Naive thymus-derived CD8-positive, alpha-beta T cell (primary cell): ENCODE results near the gene PTCD2. TPM values are rescaled to one million over a fixed set of nuclear protein-coding genes. Genes with fewer than 3 reads are reported as not detected.
A peak's percentile ranks its signal among the peaks of the same experiment; 100 is the strongest.

Source experiments
- ATAC-seq, 2 donors: fragments of 150-1000 bp; cut with Tn5 transposase in 1 of 2; sonication (Bioruptor Pico), chemical (Tn5 transposase) in 1 of 2; 1 replicate in 1 of 2; 2 replicates in 1 of 2; pipeline ENCODE4 v1.10.0; 2021; ENCODE audit warnings: mild to moderate bottlenecking in 2 of 2, moderate library complexity in 2 of 2
- POLR2A ChIA-PET: fragments of 350-600 bp; sonication (Branson Sonifier 250); formaldehyde crosslinking; loops from one replicate; lab custom pipeline; 2021; ENCODE audit warnings: antibody characterized with exemption; lab: Charles Lee
- DNase-seq, 10 donors: peaks; one replicate each; pipeline versions ENCODE4 v3.0.0 to v3.0.0-alpha.2; 2020 to 2022
- H3K27ac Mint-ChIP-seq, 10 donors: one replicate each; pipeline ENCODE4 v1.8.0; 2020 to 2022; ENCODE audit warnings: mild to moderate bottlenecking in 10 of 10, mixed read lengths in 10 of 10, moderate library complexity in 4 of 10, inconsistent platforms in 1 of 10
- H3K27me3 Mint-ChIP-seq, 5 donors: one replicate each; pipeline ENCODE4 v1.8.0; 2021 to 2022; ENCODE audit warnings: mixed read lengths in 5 of 5
- H3K36me3 Mint-ChIP-seq, 3 donors: one replicate each; pipeline ENCODE4 v1.8.0; 2020 to 2022; ENCODE audit warnings: mixed read lengths in 3 of 3, mild to moderate bottlenecking in 2 of 3, inconsistent platforms in 1 of 3
- H3K4me1 Mint-ChIP-seq, 4 donors: one replicate each; pipeline ENCODE4 v1.8.0; 2021 to 2022; ENCODE audit warnings: mixed read lengths in 4 of 4
- H3K4me3 Mint-ChIP-seq, 10 donors: one replicate each; pipeline ENCODE4 v1.8.0; 2020 to 2022; ENCODE audit warnings: mild to moderate bottlenecking in 10 of 10, mixed read lengths in 10 of 10, moderate library complexity in 6 of 10, inconsistent platforms in 1 of 10
- H3K9me3 Mint-ChIP-seq, 9 donors: one replicate each; pipeline ENCODE4 v1.8.0; 2020 to 2022; ENCODE audit warnings: mixed read lengths in 9 of 9, mild to moderate bottlenecking in 3 of 9, inconsistent platforms in 1 of 9, moderate library complexity in 1 of 9
- polyA plus RNA-seq, 3 donors: library from polyadenylated mRNA; unstranded; fragments of 300-500 nt; fragmentation: Illumina TruSeq; gene quantifications; one replicate each; pipeline ENCODE4 v1.2.3, GENCODE V29; 2021
- total RNA-seq, 8 experiments: library from RNA in 2 of 8; stranded (reverse) in 2 of 8; gene quantifications; one replicate each; pipeline ENCODE4 v1.2.3 and lab custom pipeline; 2021 to 2026

Gene PTCD2
- total and polyA plus RNA-seq, 5 experiments from 2014 or later = 4.0 to 13.9 (median 6.1) TPM

DNA sequence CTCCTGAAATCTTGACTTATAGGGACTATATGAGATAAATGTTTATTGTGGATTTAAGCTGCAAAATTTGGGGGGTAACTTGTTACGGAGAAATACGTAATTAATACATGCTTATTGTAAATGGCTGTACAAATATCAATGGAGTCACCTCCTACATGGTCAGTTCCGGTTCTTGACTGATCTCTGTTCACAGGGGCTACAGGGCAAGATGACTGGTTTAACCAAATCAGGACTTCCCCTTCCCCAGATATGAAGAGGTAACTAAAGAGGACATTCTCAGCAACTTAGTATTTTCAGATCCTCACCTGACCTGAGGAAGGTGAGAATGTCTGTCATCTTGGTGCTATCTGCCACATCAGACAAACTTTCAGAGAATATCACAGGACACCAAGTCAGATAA lies 54.7 kb downstream of the PTCD2 start:
- H3K27ac Mint-ChIP-seq = no peak overlapping the region
- H3K36me3 Mint-ChIP-seq = peaks cover 0 to 6% (median 6%) of the 10 kb centered on the region in 3 donors
- DNase-seq (no peak), ATAC-seq (no peak)
- peaks cover 0 to 3% (median 0%) of the 10 kb centered on the region in 9 donors for H3K9me3 Mint-ChIP-seq
- H3K27me3 Mint-ChIP-seq = peaks cover 0 to 30% (median 14%) of the 10 kb centered on the region in 5 donors
- POLR2A ChIA-PET = no interaction called here
- H3K4me1 Mint-ChIP-seq = peaks cover 0 to 2% (median under 1%) of the 10 kb centered on the region in 4 donors
- H3K4me3 Mint-ChIP-seq = no peak overlapping the region

DNA sequence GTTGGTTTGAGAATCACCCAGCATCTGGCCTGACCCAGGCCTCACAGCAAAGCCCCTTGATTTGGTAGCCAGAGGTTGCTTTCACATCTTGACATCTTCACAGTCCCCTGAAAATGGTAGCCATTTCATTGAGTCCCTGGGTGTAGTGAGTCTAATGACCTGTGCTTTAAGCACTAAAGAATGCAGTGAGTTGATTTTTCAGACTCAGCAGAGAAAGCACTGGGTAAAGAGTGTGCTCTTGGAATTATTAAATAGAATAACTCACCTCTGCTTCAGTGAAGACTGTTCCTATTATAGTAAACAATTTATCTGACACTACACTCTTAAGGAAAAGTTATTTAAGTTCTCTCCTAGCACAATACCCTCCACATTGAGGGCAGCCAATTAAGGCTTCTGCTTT lies 56.2 kb downstream of the PTCD2 start:
- H3K4me3 Mint-ChIP-seq = no peak overlapping the region
- POLR2A ChIA-PET = no interaction called here
- H3K4me1 Mint-ChIP-seq = peaks cover 0 to 4% (median 2%) of the 10 kb centered on the region in 4 donors
- peaks cover 0 to 2% (median 0%) of the 10 kb centered on the region in 3 donors for H3K36me3 Mint-ChIP-seq
- H3K9me3 Mint-ChIP-seq = peaks cover 0 to 3% (median 0%) of the 10 kb centered on the region in 9 donors
- DNase-seq (no peak), ATAC-seq (no peak)
- H3K27me3 Mint-ChIP-seq = peaks cover 0 to 30% (median 14%) of the 10 kb centered on the region in 5 donors
- no peak overlapping the region for H3K27ac Mint-ChIP-seq

DNA sequence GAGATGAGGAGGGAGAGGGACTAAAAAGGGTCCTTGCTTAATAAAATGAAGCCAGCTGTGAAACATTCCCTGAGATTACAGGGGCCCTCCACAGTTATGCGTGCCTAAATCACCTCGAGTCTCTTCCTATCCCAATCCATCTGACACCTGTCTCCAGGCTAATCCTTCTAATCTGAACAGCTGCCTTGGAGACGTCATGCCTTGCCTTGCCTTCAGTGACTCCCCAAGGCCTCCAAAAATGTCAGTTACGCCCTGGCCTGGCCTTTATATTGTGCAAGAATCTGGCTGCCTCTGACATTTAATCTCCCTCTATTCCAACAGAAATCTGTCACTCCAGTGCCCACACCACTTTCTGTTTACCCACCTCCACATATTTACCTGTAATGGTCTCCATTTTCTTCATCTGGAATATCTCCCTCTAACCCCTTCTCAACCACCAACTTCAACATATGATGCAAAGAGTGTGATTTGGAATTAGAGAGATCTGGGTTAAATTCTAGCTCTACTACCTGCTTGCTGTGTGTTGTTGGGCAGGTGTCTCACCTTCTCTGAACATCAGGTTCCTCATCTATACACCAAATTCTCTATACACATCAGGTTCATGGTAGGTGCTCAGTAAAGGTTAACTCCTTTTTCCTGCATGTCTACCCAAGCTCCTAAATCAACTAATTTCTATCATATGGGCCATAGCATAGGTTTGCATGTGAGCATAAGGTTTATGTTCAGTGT lies 57.9 kb downstream of the PTCD2 start:
- Mint-ChIP-seq H3K36me3 (peaks cover 0 to 2% (median 0%) of the 10 kb centered on the region in 3 donors), H3K27ac (no peak overlapping the region), H3K4me1 (peaks cover 0 to 4% (median under 1%) of the 10 kb centered on the region in 4 donors), H3K9me3 (peaks cover 0 to 3% (median 0%) of the 10 kb centered on the region in 9 donors), H3K27me3 (peaks cover 0 to 30% (median 14%) of the 10 kb centered on the region in 5 donors), H3K4me3 (no peak overlapping the region)
- ATAC-seq (no peak), DNase-seq (no peak)
- POLR2A ChIA-PET = no interaction called here

DNA sequence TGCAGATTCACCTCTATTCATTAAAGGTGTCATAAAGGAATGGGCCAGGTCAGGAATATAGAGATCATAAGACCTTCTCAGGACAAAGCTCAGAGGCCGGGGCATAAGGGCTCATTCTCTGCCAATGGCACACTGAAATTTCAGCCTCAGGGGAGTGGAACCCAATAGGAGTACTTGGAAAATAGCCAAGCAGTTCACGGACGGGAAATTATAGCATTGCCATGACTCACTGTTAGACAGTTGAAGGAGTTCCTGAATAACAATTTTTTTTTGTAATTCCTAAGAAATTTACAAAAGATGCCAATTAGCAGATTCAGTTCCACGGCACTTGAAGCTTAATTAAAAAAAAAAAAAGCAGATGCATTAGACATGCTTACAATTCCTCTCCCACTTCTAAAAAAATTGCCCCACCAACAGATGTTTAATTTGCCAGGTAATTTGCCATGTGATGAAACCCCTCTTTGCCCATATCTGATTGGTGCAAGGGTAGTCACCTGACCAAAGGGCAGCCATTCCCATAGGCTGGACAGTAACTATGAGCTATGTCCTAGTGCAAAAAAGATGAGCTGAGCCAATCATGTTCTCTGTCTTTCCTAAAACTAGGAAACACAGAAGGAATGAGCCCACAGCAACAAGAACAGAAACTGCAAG lies 58.6 kb downstream of the PTCD2 start:
- Mint-ChIP-seq H3K4me1 (peaks cover 0 to 4% (median under 1%) of the 10 kb centered on the region in 4 donors), H3K9me3 (peaks cover 0 to 3% (median 0%) of the 10 kb centered on the region in 9 donors), H3K4me3 (no peak overlapping the region), H3K27ac (no peak overlapping the region), H3K36me3 (peaks cover 0 to 2% (median 0%) of the 10 kb centered on the region in 3 donors), H3K27me3 (peaks cover 0 to 30% (median 14%) of the 10 kb centered on the region in 5 donors)
- POLR2A ChIA-PET = no interaction called here
- no peak for DNase-seq
- ATAC-seq = no peak

DNA sequence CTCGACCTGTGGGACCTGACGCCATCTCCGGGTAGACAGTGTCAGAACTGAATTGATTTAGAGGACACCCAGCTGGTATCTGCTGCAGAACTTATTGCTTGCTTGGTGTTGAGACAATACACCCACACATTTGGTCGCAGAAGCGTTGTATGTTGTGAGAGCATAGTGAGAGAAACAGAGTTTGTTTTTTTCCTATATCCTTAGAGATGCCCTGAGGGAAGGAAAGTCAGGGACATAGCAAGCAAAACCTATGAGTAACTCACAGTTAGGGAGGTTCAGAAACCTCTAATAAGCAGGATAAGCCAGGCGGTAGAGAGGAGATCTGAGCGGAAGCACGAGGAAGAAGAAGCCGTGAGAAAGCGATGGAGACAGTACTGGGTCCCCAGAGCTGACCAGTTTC lies 59.8 kb downstream of the PTCD2 start:
- Mint-ChIP-seq H3K4me3 (no peak overlapping the region), H3K27ac (no peak overlapping the region), H3K36me3 (peaks cover 0 to 2% (median 0%) of the 10 kb centered on the region in 3 donors), H3K27me3 (peaks cover 0 to 30% (median 14%) of the 10 kb centered on the region in 5 donors), H3K4me1 (peaks cover 0 to 4% (median under 1%) of the 10 kb centered on the region in 4 donors), H3K9me3 (no peaks in the 10 kb centered on the region)
- ATAC-seq (no peak), DNase-seq (no peak)
- POLR2A ChIA-PET = no interaction called here

DNA sequence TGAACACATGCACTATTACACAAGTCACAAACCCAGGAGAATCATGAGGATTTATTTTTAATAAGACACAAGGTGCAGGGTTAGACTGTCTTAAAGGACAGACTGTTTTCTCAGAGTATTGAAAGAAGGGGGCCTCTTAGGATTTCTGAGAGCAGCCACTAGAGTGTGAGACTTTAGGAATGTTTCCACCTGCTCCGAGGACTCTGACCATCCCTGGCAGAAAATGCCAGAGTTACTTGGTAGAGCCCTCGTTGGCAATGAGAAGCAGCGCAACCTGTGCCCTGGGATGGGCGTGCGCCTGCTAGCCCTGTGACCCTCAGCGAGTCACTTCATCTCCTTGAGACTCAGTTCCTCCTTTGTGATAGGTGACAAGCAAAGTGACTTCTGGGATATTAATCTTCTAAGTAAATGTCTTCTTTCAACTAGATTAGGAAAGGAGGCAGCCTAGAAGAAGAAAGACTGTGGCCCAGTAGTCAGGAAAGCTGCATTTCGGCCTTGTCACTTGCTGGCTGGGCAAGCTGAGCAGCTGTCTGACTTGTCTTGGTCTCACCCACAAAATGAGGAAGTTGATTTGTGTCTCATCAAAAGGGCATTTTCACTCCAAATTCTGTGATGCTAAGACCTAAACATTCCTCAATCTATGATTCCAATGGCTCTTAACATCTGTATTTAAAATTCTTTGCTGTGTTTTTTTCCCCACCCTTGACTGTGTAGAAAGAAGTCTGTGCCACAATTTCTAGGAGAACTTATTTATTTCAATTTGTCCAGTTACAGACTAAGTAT lies 60.5 kb downstream of the PTCD2 start:
- Mint-ChIP-seq H3K9me3 (no peaks in the 10 kb centered on the region), H3K27me3 (peaks cover 0 to 25% (median 11%) of the 10 kb centered on the region in 5 donors), H3K4me3 (no peak overlapping the region), H3K36me3 (peaks cover 0 to 2% (median 0%) of the 10 kb centered on the region in 3 donors), H3K27ac (no peak overlapping the region), H3K4me1 (peaks cover 0 to 4% (median under 1%) of the 10 kb centered on the region in 4 donors)
- DNase-seq (peak in 1 of 10 donors; percentile 2), ATAC-seq (no peak)
- POLR2A ChIA-PET = no interaction called here

DNA sequence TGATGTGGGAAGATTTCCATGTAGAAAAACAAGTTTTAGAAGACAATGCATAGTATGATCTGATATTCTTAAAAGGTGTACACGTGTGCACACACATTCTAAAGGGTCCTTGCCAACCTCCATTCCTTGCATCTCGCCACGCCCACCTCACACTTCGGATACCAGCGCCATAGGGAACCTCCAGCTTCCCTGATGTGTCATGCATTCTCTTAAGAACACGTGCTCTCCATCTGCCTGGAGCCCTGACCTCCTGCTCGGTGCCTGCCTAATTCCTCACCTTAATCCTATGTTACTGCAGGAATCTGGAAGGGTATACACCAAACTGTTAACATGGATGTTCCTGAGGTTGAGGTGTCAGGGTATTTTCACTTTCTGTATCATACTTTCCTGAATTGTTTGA lies 63.1 kb downstream of the PTCD2 start:
- ATAC-seq (no peak), DNase-seq (no peak)
- no peak overlapping the region for H3K27ac Mint-ChIP-seq
- POLR2A ChIA-PET = no interaction called here
- peaks cover 0 to 8% (median 4%) of the 10 kb centered on the region in 5 donors for H3K27me3 Mint-ChIP-seq
- peaks cover 0 to 2% (median under 1%) of the 10 kb centered on the region in 4 donors for H3K4me1 Mint-ChIP-seq
- H3K9me3 Mint-ChIP-seq = no peaks in the 10 kb centered on the region
- no peaks in the 10 kb centered on the region for H3K36me3 Mint-ChIP-seq
- no peak overlapping the region for H3K4me3 Mint-ChIP-seq

DNA sequence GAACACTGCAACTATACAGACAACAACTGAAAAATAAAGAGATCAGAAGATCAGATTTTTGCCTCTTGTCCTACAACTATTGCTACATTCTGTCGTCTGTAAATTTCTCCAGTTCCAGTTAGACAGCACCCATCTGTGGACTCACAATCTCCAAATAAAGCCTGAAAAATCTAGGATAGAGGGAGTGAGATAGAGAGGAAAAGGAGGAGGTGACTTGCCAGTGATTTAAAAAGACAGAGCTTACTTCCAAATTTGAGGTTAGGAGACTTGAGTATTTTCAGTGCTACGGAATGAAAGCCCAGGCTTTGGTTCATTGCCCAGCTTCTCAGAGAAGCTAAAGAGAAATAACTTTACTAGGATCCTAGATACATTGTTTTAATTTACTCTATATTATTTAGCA lies 63.6 kb downstream of the PTCD2 start:
- no peak for DNase-seq
- Mint-ChIP-seq H3K27ac (no peak overlapping the region), H3K4me3 (no peak overlapping the region), H3K27me3 (peaks cover 0 to 10% (median 2%) of the 10 kb centered on the region in 5 donors), H3K9me3 (no peaks in the 10 kb centered on the region), H3K4me1 (peaks cover 0 to 2% (median under 1%) of the 10 kb centered on the region in 4 donors), H3K36me3 (no peaks in the 10 kb centered on the region)
- POLR2A ChIA-PET = no interaction called here
- no peak for ATAC-seq

DNA sequence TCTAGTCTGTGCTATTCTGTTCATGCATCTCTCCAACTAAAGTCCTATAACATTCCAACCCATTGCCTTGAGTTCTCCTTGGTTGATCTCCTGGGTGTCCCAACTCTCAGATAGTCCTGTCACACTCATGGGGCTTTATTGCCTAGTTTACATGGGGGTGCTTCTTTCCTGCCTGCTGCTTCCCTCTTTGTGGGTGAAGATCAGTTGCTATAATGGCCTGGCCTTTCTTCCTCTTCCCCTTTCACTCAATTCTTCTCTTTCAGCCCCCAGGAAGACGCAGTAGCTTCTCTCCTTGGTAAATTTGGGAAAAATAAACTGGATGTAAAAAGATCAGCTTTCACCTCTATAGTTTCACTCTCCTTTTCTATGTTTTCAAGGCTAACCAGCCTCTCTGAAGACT lies 66.5 kb downstream of the PTCD2 start:
- Mint-ChIP-seq H3K27ac (no peak overlapping the region), H3K27me3 (peaks cover 0 to 15% (median 4%) of the 10 kb centered on the region in 5 donors), H3K4me1 (no peaks in the 10 kb centered on the region), H3K4me3 (no peak overlapping the region), H3K9me3 (no peaks in the 10 kb centered on the region), H3K36me3 (no peaks in the 10 kb centered on the region)
- POLR2A ChIA-PET = no interaction called here
- no peak for ATAC-seq
- no peak for DNase-seq

DNA sequence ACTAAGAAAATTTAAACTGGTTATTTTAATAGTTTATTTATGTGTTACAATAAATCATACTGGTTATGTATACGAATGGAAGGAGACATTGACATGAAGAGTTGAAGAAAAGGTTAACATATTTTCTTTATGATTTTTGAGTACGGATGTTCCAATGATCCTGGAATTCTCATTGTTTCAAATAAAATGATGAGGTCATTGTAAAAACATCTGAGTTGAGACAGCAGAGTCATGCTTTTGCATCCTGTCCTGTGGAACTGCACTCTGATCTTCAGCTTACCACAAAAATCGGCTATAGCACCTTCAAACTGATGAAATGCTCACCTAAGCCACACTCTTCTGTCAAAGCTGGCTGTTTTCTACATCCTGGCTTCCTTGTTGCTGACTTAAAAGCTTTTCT lies 67.8 kb downstream of the PTCD2 start:
- Mint-ChIP-seq H3K36me3 (no peaks in the 10 kb centered on the region), H3K27ac (no peak overlapping the region), H3K9me3 (no peaks in the 10 kb centered on the region), H3K4me1 (no peaks in the 10 kb centered on the region), H3K27me3 (peaks cover 0 to 15% (median 4%) of the 10 kb centered on the region in 5 donors), H3K4me3 (no peak overlapping the region)
- ATAC-seq = no peak
- no peak for DNase-seq
- POLR2A ChIA-PET = no interaction called here

DNA sequence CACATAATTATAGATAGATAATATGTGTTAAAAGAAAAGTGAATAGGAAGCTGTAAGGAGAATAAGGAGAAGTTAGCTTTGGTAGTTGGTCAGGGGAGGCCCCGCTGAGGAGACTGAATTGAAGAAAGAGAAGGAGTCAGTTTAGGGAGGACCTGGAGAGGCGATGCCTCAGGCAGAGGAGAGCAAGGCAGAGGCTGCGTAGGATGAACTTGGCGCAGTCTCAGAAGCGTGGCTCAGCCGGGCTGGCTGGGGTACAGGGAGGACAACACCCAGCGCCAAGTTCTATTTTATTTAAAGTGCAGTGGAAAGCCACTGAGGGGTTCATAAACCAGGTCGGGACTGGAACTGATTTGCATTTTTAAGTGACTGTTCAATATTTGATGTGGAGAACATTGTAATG lies 68.5 kb downstream of the PTCD2 start:
- no peaks in the 10 kb centered on the region for H3K36me3 Mint-ChIP-seq
- H3K9me3 Mint-ChIP-seq = no peaks in the 10 kb centered on the region

DNA sequence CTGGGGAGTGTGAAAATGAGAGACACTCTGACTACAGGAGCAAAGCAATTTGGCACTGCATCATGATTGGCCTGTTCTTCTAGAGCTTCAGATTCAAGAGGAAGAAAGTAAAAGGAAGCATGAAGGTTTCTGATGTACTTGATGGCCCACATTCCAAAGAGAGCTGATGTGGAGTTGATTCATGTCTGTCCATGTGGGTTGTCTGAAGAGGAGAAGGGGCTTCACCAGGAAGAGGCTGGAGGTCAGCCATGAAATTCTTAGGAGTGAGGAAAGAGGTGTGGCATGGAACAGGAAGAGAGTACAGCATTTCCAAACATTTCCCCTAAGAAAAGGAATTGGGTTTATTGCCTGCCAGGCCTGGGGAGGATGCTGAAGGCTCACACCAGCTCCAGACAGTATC lies 70.7 kb downstream of the PTCD2 start:
- POLR2A ChIA-PET = no interaction called here
- H3K27me3 Mint-ChIP-seq = peaks cover 0 to 23% (median 9%) of the 10 kb centered on the region in 5 donors
- ATAC-seq (no peak), DNase-seq (no peak)
- no peak overlapping the region for H3K27ac Mint-ChIP-seq
- no peak overlapping the region for H3K4me3 Mint-ChIP-seq
- H3K4me1 Mint-ChIP-seq = no peaks in the 10 kb centered on the region
- no peaks in the 10 kb centered on the region for H3K9me3 Mint-ChIP-seq
- no peaks in the 10 kb centered on the region for H3K36me3 Mint-ChIP-seq

More for the DNA sequence above, 68.5 kb downstream of the PTCD2 start:
- H3K27ac Mint-ChIP-seq = no peak overlapping the region
- ATAC-seq (no peak), DNase-seq (no peak)
- H3K27me3 Mint-ChIP-seq = peaks cover 0 to 15% (median 4%) of the 10 kb centered on the region in 5 donors
- H3K4me3 Mint-ChIP-seq = no peak overlapping the region
- no peaks in the 10 kb centered on the region for H3K4me1 Mint-ChIP-seq
- POLR2A ChIA-PET = no interaction called here
